GM12891 (cell line): ENCODE data around the gene WSB2.

Source experiments
- PAX5 ChIP-seq: IDR thresholded peaks from 2 replicates; pipeline ENCODE4 v1.6.1; 2011; ENCODE audit warnings: low read length, moderate library complexity, mild to moderate bottlenecking; ENCODE audit not compliant: insufficient read depth, severe bottlenecking
- POLR2A ChIP-seq: IDR thresholded peaks from 2 replicates; pipeline ENCODE4 v1.6.1; 2011; ENCODE audit warnings: low read depth, low read length, control low read depth
- POLR2AphosphoS5 ChIP-seq: IDR thresholded peaks from 2 replicates; pipeline ENCODE4 v1.6.1; 2011; ENCODE audit warnings: low read depth, low read length, control low read depth
- TAF1 ChIP-seq: IDR thresholded peaks from 2 replicates; pipeline ENCODE4 v1.6.1; 2011; ENCODE audit warnings: low read depth, low read length, control low read depth

GRCh38 chr12:118023301-118023860 is 37.6 kb downstream of the WSB2 start:
- TF ChIP-seq POLR2AphosphoS5 (no peak), TAF1 (no peak), POLR2A (no peak), PAX5 (no peak)
